Activated CD4-positive, alpha-beta T cell treated with anti-CD3 and anti-CD28 coated beads, Interleukin-2, amount 10 ng/mL, durations not matched to agents 7 days and 5 days (primary cell): Measurements from ENCODE around the gene GHDC. TPM values are rescaled to one million over a fixed set of nuclear protein-coding genes. Genes with fewer than 3 reads are reported as not detected.

Source experiments
- CTCF ChIA-PET: fragments of 350-600 bp; sonication (Branson Sonifier 250); formaldehyde crosslinking; loops from one replicate; lab custom pipeline; 2021; ENCODE audit warnings: antibody characterized with exemption; lab: Charles Lee
- POLR2A ChIA-PET: fragments of 350-600 bp; sonication (Branson Sonifier 250); formaldehyde crosslinking; loops from one replicate; lab custom pipeline; 2021; ENCODE audit warnings: antibody characterized with exemption; lab: Charles Lee
- DNase-seq: peaks from one replicate; pipeline ENCODE4 v3.0.0-alpha.2; 2020
- H3K27ac Mint-ChIP-seq: one replicate; pipeline ENCODE4 v1.8.0; 2021; ENCODE audit warnings: mild to moderate bottlenecking, moderate library complexity, mixed read lengths
- H3K27me3 Mint-ChIP-seq: one replicate; pipeline ENCODE4 v1.8.0; 2021; ENCODE audit warnings: mixed read lengths
- H3K36me3 Mint-ChIP-seq: one replicate; pipeline ENCODE4 v1.8.0; 2021; ENCODE audit warnings: low read depth, mixed read lengths
- H3K4me1 Mint-ChIP-seq: one replicate; pipeline ENCODE4 v1.8.0; 2021; ENCODE audit warnings: mixed read lengths
- H3K4me3 Mint-ChIP-seq: one replicate; pipeline ENCODE4 v1.8.0; 2021; ENCODE audit warnings: mild to moderate bottlenecking, moderate library complexity, mixed read lengths
- H3K9me3 Mint-ChIP-seq: one replicate; pipeline ENCODE4 v1.8.0; 2021; ENCODE audit warnings: mixed read lengths
- total RNA-seq, 2 experiments: library from RNA; stranded (reverse); gene quantifications; one replicate each; pipeline ENCODE4 v1.2.3, GENCODE V29; 2021

The GHDC gene
- total RNA-seq, 2 experiments from 2014 or later: 15.3 to 15.5 TPM

DNA sequence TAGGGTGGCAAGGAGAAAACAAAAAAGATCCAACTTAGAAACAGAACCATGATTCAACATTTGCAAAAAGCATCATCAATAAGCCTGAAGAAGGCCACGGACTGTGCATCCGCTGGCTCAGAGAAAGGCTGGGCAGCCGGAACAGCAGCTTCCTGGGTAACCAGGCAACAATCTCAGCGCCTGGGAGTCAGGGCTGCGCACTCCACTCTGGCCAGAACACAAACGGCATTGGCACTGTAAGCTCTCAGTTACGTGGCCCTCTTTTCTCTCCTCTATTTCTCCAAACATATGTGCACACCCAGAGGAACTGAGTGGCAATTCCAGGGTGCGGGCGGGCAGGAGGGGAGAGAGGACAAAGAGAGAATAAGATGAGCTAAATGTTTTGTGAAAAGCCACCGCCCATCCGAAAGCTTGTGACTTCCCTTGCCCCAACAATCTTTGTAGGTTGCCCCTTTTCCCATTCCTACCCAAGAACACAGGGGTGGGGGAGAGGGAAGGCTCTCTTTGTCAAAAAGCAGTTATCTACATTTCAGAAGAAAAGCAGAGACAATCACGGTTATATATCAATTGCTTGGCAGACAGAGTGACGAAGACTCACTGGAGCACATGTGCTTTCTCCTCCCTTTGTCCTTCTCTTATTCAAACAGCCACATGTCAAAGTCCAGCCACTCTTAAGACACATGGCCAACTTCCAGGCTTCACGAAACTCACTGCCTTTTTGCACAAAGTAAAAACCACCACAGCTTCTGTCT, 6.6 kb upstream of the GHDC start:
- ChIA-PET CTCF (interaction anchor here (1.2 to 2.2 kb wide), 4 partner anchors 8 to 202 kb away, joined by 3 to 7 read pairs (median 3); no protein-coding TSS in a partner anchor), POLR2A (no interaction called here)
- Mint-ChIP-seq H3K4me3 (no peak overlapping the region), H3K27ac (peak overlapping the region; percentile 20), H3K9me3 (no peaks in the 10 kb centered on the region), H3K36me3 (peaks cover 46% of the 10 kb centered on the region), H3K27me3 (no peaks in the 10 kb centered on the region), H3K4me1 (peaks cover 2% of the 10 kb centered on the region)
- DNase-seq: no peak

DNA sequence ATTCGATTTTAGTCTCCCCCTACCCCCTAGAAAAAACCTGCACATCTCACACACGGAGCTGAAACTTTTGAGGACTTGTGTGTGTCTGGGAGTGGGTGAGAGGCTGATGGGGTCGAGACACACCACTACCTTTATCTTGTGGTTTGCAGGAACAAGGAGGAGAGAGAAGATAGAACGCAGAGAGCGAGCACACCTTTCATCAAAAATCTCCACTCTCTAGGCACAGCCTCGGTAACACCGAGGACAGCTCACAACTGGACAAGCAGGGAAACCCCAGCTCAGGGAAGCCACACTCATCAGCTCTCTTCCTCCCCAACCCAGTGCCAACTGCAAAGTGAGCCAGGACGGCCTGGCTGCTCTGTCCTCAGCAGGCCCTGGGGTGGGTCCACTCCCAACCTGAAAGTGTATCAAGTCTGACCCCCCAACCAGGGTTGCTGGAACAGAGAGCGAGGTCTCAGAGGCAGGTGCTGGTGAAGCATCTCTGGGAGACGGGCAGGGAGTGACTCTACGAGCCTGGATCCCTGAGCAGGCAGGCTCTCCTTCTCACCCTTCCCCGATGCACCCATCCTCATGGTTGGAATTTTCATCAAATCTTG, 5.2 kb upstream of the GHDC start:
- H3K27ac Mint-ChIP-seq: no peak overlapping the region
- ChIA-PET POLR2A (no interaction called here), CTCF (interaction anchor here (0.9 to 2.2 kb wide), 4 partner anchors 9 to 51 kb away, joined by 3 to 7 read pairs (median 4); no protein-coding TSS in a partner anchor)
- H3K27me3 Mint-ChIP-seq: no peaks in the 10 kb centered on the region
- no peak for DNase-seq
- H3K36me3 Mint-ChIP-seq: peaks cover 41% of the 10 kb centered on the region
- H3K9me3 Mint-ChIP-seq: no peaks in the 10 kb centered on the region
- no peak overlapping the region for H3K4me3 Mint-ChIP-seq
- peaks cover 6% of the 10 kb centered on the region for H3K4me1 Mint-ChIP-seq

DNA sequence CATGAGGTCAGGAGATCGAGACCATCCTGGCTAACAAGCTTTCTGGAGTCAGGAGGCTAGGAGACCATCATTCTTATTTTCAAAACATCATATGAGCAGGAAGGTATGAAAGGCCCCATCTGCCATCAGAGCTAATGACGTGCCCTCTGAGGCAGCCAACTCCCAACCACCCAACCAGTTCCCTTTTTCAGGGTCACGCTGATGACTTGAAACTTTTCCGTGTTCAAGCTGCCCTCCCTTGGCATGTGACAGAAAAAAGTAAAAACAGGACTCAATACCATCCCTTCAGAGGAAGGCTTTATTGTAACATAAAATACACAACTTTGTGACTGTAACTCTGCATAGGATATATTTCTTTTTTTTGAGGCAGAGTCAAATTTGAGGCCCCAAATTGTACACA, 4.6 kb upstream of the GHDC start:
- peaks cover 10% of the 10 kb centered on the region for H3K4me1 Mint-ChIP-seq
- ChIA-PET CTCF (interaction anchor here (0.9 to 2.2 kb wide), 4 partner anchors 15 to 52 kb away, joined by 3 to 7 read pairs (median 4); no protein-coding TSS in a partner anchor), POLR2A (no interaction called here)

DNA sequence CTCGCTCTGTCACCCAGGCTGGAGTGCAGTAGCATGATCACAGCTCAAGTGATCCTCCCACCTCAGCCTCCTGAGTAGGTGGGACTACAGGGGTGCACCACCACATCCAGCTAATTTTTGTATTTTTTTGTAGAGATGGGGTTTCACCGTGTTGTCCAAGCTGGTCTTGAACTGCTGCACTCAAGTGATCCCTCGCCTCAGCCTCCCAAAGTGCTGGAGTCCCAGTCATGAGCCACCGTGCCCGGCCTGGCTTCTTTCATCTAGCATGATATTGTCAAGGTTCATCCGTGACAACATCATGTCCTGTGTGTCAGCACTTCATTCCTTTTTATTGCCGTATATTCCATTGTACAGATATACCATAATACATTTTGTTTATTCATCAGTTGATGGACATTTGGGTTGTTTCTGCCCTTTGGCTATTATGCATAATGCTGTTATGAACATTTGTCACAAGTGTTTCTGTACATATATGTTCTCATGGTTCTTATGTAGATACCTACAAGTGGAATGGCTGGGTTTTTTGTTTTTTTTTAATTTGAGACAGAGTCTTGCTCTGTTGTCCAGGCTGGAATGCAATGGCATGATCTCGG, 3.4 kb upstream of the GHDC start:
- Mint-ChIP-seq H3K36me3 (peaks cover 27% of the 10 kb centered on the region), H3K4me1 (peaks cover 21% of the 10 kb centered on the region), H3K4me3 (no peak overlapping the region), H3K9me3 (no peaks in the 10 kb centered on the region), H3K27me3 (no peaks in the 10 kb centered on the region), H3K27ac (peak overlapping the region; percentile 43)
- DNase-seq: no peak
- CTCF ChIA-PET: interaction anchor here (1.1 kb wide), 1 partner anchor 13 kb away, joined by 3 read pairs; no protein-coding TSS in a partner anchor
- POLR2A ChIA-PET: no interaction called here

More for the DNA sequence above, 4.6 kb upstream of the GHDC start:
- Mint-ChIP-seq H3K36me3 (peaks cover 36% of the 10 kb centered on the region), H3K9me3 (no peaks in the 10 kb centered on the region), H3K27ac (peak overlapping the region; percentile 57), H3K27me3 (no peaks in the 10 kb centered on the region), H3K4me3 (no peak overlapping the region)
- no peak for DNase-seq

GRCh38 chr17:42193216-42193968, 902 bp downstream of the GHDC start:
- no peaks in the 10 kb centered on the region for H3K27me3 Mint-ChIP-seq
- no peaks in the 10 kb centered on the region for H3K9me3 Mint-ChIP-seq
- H3K27ac Mint-ChIP-seq: peak overlapping the region; percentile 93
- POLR2A ChIA-PET: interaction anchor here (1.2 to 1.3 kb wide), 2 partner anchors 12 to 210 kb away, joined by 3 to 5 read pairs; no protein-coding TSS in a partner anchor
- H3K4me1 Mint-ChIP-seq: peaks cover 28% of the 10 kb centered on the region
- peak overlapping the region; percentile 83 for H3K4me3 Mint-ChIP-seq
- no peak for DNase-seq
- CTCF ChIA-PET: interaction anchor here (1.0 to 3.2 kb wide), 6 partner anchors 9 to 1562 kb away, joined by 3 to 33 read pairs (median 6); partner anchors contain the start of genes DNAJC7, HCRT and KCNH4
- H3K36me3 Mint-ChIP-seq: no peaks in the 10 kb centered on the region

GRCh38 chr17:42192189-42193126, 1.8 kb downstream of the GHDC start:
- Mint-ChIP-seq H3K27me3 (no peaks in the 10 kb centered on the region), H3K27ac (no peak overlapping the region), H3K4me1 (peaks cover 28% of the 10 kb centered on the region), H3K4me3 (peak overlapping the region; percentile 83), H3K9me3 (no peaks in the 10 kb centered on the region), H3K36me3 (no peaks in the 10 kb centered on the region)
- ChIA-PET POLR2A (no interaction called here), CTCF (interaction anchor here (1.0 to 2.5 kb wide), 3 partner anchors 11 to 12 kb away, joined by 4 to 18 read pairs (median 9); partner anchors contain the start of gene KCNH4)
- no peak for DNase-seq

GRCh38 chr17:42191275-42191608, 3.1 kb downstream of the GHDC start:
- H3K9me3 Mint-ChIP-seq: no peaks in the 10 kb centered on the region
- POLR2A ChIA-PET: no interaction called here
- H3K4me3 Mint-ChIP-seq: no peak overlapping the region
- H3K27ac Mint-ChIP-seq: no peak overlapping the region
- CTCF ChIA-PET: interaction anchor here (1.4 to 2.1 kb wide), 2 partner anchors 10 to 50 kb away, joined by 3 to 8 read pairs; partner anchors contain the start of gene KCNH4
- no peaks in the 10 kb centered on the region for H3K36me3 Mint-ChIP-seq
- H3K4me1 Mint-ChIP-seq: peaks cover 28% of the 10 kb centered on the region
- H3K27me3 Mint-ChIP-seq: no peaks in the 10 kb centered on the region
- DNase-seq: no peak

DNA sequence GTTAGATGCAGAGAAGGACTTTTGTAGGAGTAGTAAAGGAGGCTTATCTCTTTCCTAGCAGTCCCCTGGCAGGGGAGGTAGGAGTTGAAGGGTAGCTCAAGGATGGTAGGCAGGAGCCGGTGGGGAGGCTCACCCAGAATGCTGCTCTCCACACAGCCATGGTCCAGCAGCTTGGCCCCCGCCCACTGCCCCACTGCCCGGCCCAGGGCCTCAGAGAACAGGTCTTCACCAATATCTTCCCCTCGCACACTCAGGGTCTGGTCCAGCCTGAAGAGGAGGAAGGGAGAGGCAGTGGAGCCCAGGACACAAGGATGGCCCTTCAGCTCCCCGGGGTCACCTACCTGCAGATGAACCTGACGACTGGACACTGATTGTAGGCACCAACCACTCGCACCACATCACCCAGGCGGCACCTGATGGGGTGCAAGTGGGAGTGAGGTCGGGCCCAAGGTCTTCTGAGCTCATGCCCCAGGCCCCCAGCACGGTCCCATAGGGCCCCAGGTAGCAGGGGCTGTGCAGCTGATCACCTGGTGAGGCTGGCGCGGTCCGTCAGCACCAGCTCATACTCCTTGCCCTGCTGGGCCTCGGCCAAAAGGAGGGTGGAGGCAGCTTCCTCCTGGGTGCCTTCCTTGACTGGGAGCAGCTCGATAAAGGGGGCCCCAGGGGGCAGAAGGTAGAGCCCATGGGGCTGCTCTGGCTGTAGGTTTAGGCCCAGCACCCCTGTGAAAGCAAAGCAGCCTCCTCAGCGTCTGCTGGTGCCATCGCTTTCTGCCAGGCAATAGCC, 3.6 kb downstream of the GHDC start:
- no peak for DNase-seq
- Mint-ChIP-seq H3K36me3 (no peaks in the 10 kb centered on the region), H3K27ac (no peak overlapping the region), H3K9me3 (no peaks in the 10 kb centered on the region), H3K4me3 (no peak overlapping the region), H3K27me3 (no peaks in the 10 kb centered on the region), H3K4me1 (peaks cover 28% of the 10 kb centered on the region)
- ChIA-PET CTCF (interaction anchor here (0.8 to 2.1 kb wide), 6 partner anchors 10 to 105 kb away, joined by 3 to 8 read pairs (median 3); partner anchors contain the start of gene KCNH4), POLR2A (interaction anchor here (1.0 kb wide), 1 partner anchor 9 kb away, joined by 3 read pairs; no protein-coding TSS in a partner anchor)

GRCh38 chr17:42189651-42189965, 4.7 kb downstream of the GHDC start:
- ChIA-PET CTCF (interaction anchor here (0.9 to 2.1 kb wide), 5 partner anchors 9 to 166 kb away, joined by 3 to 8 read pairs (median 3); partner anchors contain the start of gene KCNH4), POLR2A (interaction anchor here (1.0 kb wide), 1 partner anchor 8 kb away, joined by 3 read pairs; no protein-coding TSS in a partner anchor)
- Mint-ChIP-seq H3K36me3 (no peaks in the 10 kb centered on the region), H3K4me1 (peaks cover 32% of the 10 kb centered on the region), H3K9me3 (no peaks in the 10 kb centered on the region), H3K27me3 (no peaks in the 10 kb centered on the region), H3K27ac (no peak overlapping the region), H3K4me3 (no peak overlapping the region)
- no peak for DNase-seq

DNA sequence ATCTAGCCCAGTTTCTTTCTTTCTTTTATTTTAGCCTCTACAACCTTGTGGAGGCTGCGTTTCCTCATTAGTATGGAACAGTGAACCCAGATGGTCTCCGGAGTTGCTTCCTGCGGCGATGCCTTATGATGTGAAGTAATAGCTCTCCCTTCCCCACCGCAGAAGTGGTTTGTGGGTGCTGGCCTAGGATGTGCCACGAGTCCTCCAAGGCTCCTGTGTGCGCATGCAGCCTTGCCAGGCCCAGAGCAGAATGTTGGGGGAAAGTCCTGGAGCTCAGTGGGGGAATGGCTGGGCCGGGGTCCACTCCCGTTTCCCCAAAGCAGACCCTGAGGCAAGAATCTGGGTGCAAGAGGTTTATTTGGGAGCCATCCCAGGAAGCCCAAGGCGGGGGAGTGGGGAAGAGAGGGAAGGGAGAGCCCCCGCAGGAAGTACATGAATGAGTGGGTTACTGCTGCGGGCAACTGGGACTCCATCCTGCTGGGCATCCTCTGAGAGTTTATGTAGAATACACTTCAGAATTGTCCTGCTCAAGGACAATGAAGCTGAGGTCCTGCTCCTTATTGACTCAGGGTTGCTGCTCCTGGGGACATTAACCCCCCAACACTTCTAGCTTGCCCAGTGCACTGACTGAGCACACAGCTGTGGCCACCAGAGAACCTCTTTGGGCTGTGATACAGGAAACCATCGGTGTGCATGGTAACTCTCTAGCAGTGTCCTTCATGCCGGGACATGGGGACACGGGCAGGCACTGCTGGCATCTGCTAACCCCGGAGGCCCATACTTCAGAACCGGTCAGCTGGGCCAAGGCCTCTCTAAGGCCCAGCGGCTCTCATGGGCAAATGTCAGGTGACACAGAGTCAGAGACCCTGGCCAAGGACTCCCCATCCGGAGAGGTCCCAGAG, 5.3 kb downstream of the GHDC start:
- peaks cover 33% of the 10 kb centered on the region for H3K4me1 Mint-ChIP-seq
- H3K36me3 Mint-ChIP-seq: no peaks in the 10 kb centered on the region
- H3K4me3 Mint-ChIP-seq: no peak overlapping the region
- H3K9me3 Mint-ChIP-seq: no peaks in the 10 kb centered on the region
- no peaks in the 10 kb centered on the region for H3K27me3 Mint-ChIP-seq
- CTCF ChIA-PET: interaction anchor here (0.6 to 2.1 kb wide), 8 partner anchors 8 to 165 kb away, joined by 3 to 8 read pairs (median 3); partner anchors contain the start of gene KCNH4
- DNase-seq: no peak
- H3K27ac Mint-ChIP-seq: no peak overlapping the region
- POLR2A ChIA-PET: no interaction called here
